DMS79 (cell line): ENCODE measurements around the gene MCM5.
"Not testable (repeated sequence)": the region's sequence is repeated elsewhere in the genome, so short reads cannot be mapped to it uniquely, and the experiment has no call there.

Source experiments
- DNase-seq: peaks from one replicate; lab custom pipeline; 2025; lab: John Stamatoyannopoulos, UW

MCM5 gene

GRCh38 chr22:35432228-35432905 lies 32.4 kb downstream of the MCM5 start:
- DNase-seq, result no peak

- no peak for DNase-seq
These were observed 34.2 kb downstream of the MCM5 start for GRCh38 chr22:35434061-35434710.

- DNase-seq, result no peak
These were observed 35.3 kb downstream of the MCM5 start for GRCh38 chr22:35435201-35435740.

GRCh38 chr22:35436421-35436820 lies 36.5 kb downstream of the MCM5 start:
- no peak for DNase-seq

- no peak for DNase-seq
These were observed 37.1 kb downstream of the MCM5 start for GRCh38 chr22:35437049-35437448.

GRCh38 chr22:35438673-35439364 lies 38.9 kb downstream of the MCM5 start:
- DNase-seq, result not testable (repeated sequence)

- no peak for DNase-seq
These were observed 39.4 kb downstream of the MCM5 start for GRCh38 chr22:35439365-35439717.

- no peak for DNase-seq
These were observed 40.2 kb downstream of the MCM5 start for GRCh38 chr22:35440129-35440528.

- DNase-seq, result no peak
These were observed 41.7 kb downstream of the MCM5 start for GRCh38 chr22:35441489-35442100.

- no peak for DNase-seq
These were observed 42.5 kb downstream of the MCM5 start for GRCh38 chr22:35442471-35442870.

- no peak for DNase-seq
These were observed 43.4 kb downstream of the MCM5 start for GRCh38 chr22:35443338-35443737.

GRCh38 chr22:35443790-35444684 lies 44.1 kb downstream of the MCM5 start:
- DNase-seq, result no peak

- no peak for DNase-seq
These were observed 44.9 kb downstream of the MCM5 start for GRCh38 chr22:35444685-35445399.

- DNase-seq, result no peak
These were observed 46.0 kb downstream of the MCM5 start for GRCh38 chr22:35445933-35446332.

GRCh38 chr22:35446365-35446764 lies 46.4 kb downstream of the MCM5 start:
- DNase-seq, result no peak

GRCh38 chr22:35448523-35448922 lies 48.6 kb downstream of the MCM5 start:
- no peak for DNase-seq

GRCh38 chr22:35449829-35450689 lies 50.1 kb downstream of the MCM5 start:
- no peak for DNase-seq

- DNase-seq, result no peak
These were observed 51.1 kb downstream of the MCM5 start for GRCh38 chr22:35450824-35451569.

GRCh38 chr22:35451592-35451991 lies 51.7 kb downstream of the MCM5 start:
- no peak for DNase-seq
